ENCODE data around the gene CMBL.

Gene CMBL

GRCh38 chr5:10262121-10262774 lies 45.5 kb downstream of the CMBL start:
- no peak for DNase-seq (ENCODE audit: extremely low spot score)
- ChIA-PET CTCF (interaction anchor here (1.8 to 2.3 kb wide), 2 partner anchors 21 to 95 kb away, joined by 4 to 6 read pairs; no protein-coding TSS in a partner anchor), POLR2A (no interaction called here)
- TF ChIP-seq CTCF (IDR thresholded peaks at IDR 0.05; ENCODE audit: control extremely low read depth, extremely low read depth, low read depth, missing control alignments), result no peak

- ChIA-PET CTCF (interaction anchor here (1.4 to 1.8 kb wide), 2 partner anchors 9 to 96 kb away, joined by 4 to 5 read pairs; no protein-coding TSS in a partner anchor), POLR2A (interaction anchor here (0.7 kb wide), 1 partner anchor 307 kb away, joined by 3 read pairs; no protein-coding TSS in a partner anchor)
- DNase-seq (ENCODE audit: extremely low spot score), result no peak
- TF ChIP-seq CTCF (IDR thresholded peaks at IDR 0.05; ENCODE audit: control extremely low read depth, extremely low read depth, low read depth, missing control alignments), result no peak
These were observed 46.6 kb downstream of the CMBL start for GRCh38 chr5:10261065-10261464.

GRCh38 chr5:10259899-10260298 lies 47.8 kb downstream of the CMBL start:
- TF ChIP-seq CTCF (IDR thresholded peaks at IDR 0.05; ENCODE audit: control extremely low read depth, extremely low read depth, low read depth, missing control alignments), result no peak
- no peak for DNase-seq (ENCODE audit: extremely low spot score)
- POLR2A ChIA-PET, result no interaction called here
- CTCF ChIA-PET, result interaction anchor here (1.5 kb wide), 1 partner anchor 24 kb away, joined by 5 read pairs; no protein-coding TSS in a partner anchor

GRCh38 chr5:10257870-10258269 lies 49.8 kb downstream of the CMBL start:
- CTCF ChIA-PET, result interaction anchor here (1.2 kb wide), 1 partner anchor 20 kb away, joined by 3 read pairs; no protein-coding TSS in a partner anchor
- DNase-seq (ENCODE audit: extremely low spot score), result no peak
- POLR2A ChIA-PET, result no interaction called here
- no peak for TF ChIP-seq CTCF (IDR thresholded peaks at IDR 0.05; ENCODE audit: control extremely low read depth, extremely low read depth, low read depth, missing control alignments)

- CTCF ChIA-PET, result interaction anchor here (1.6 kb wide), 1 partner anchor 11 kb away, joined by 4 read pairs; no protein-coding TSS in a partner anchor
- no peak for DNase-seq (ENCODE audit: extremely low spot score)
- POLR2A ChIA-PET, result interaction anchor here (0.6 to 0.7 kb wide), 2 partner anchors 16 to 32 kb away, joined by 3 to 4 read pairs; no protein-coding TSS in a partner anchor
- no peak for TF ChIP-seq CTCF (IDR thresholded peaks at IDR 0.05; ENCODE audit: control extremely low read depth, extremely low read depth, low read depth, missing control alignments)
These were observed 53.0 kb downstream of the CMBL start for GRCh38 chr5:10254686-10255085.

- no peak for TF ChIP-seq CTCF (IDR thresholded peaks at IDR 0.05; ENCODE audit: control extremely low read depth, extremely low read depth, low read depth, missing control alignments)
- no peak for DNase-seq (ENCODE audit: extremely low spot score)
- ChIA-PET POLR2A (no interaction called here), CTCF (interaction anchor here (1.6 kb wide), 1 partner anchor 12 kb away, joined by 4 read pairs; no protein-coding TSS in a partner anchor)
These were observed 54.3 kb downstream of the CMBL start for GRCh38 chr5:10253390-10253789.

Data from GM10248 (cell line).